Tibial artery (tissue), 4 donors: ENCODE measurements around the gene C11orf71.

Source experiments
- DNase-seq, 2 donors: peaks; one replicate each; pipeline ENCODE4 v3.0.0-alpha.2; 2019
- H3K27ac ChIP-seq, 2 donors: fragments of 200-600 bp; sonication (generic) in 1 of 2; 1 replicate in 1 of 2; 2 replicates in 1 of 2; pipeline ENCODE4 v1.5.1; 2018 to 2019; ENCODE audit warnings: mild to moderate bottlenecking in 1 of 2
- H3K27me3 ChIP-seq, 2 donors: fragments of 200-600 bp; sonication (generic) in 1 of 2; one replicate each; pipeline versions ENCODE4 v1.5.1 to v1.6.0; 2016 to 2019
- H3K36me3 ChIP-seq, 3 donors: fragments of 200-600 bp; sonication (generic) in 2 of 3; one replicate each; pipeline ENCODE4 v1.5.1; 2016 to 2019; ENCODE audit warnings: mild to moderate bottlenecking in 2 of 3
- H3K4me1 ChIP-seq, 4 donors: fragments of 200-600 bp; sonication (generic) in 2 of 4; 1 replicate in 3 of 4; 2 replicates in 1 of 4; pipeline ENCODE4 v1.5.1; 2016 to 2019
- H3K4me3 ChIP-seq, 2 donors: fragments of 200-600 bp; sonication (generic) in 1 of 2; 1 replicate in 1 of 2; 2 replicates in 1 of 2; pipeline ENCODE4 v1.5.1; 2018 to 2019; ENCODE audit warnings: mild to moderate bottlenecking in 2 of 2
- H3K9me3 ChIP-seq, 3 donors: fragments of 200-600 bp; sonication (generic) in 1 of 3; one replicate each; pipeline ENCODE4 v1.5.1; 2016 to 2019
- intact Hi-C: fragments of 100-400 bp; cut with DNase I; formaldehyde crosslinking; loops from one replicate; pipeline ENCODE4 v1.15.0; 2023; ENCODE audit warnings: low total_unique reads
- TF ChIP-seq, protein P1 (sequence below), 2 experiments: fragments of 200-600 bp in 1 of 2; fragments of 450-650 bp in 1 of 2; IDR thresholded peaks; one replicate each; pipeline ENCODE4 v1.5.1; 2017 to 2019; ENCODE audit warnings: antibody characterized with exemption in 2 of 2, mild to moderate bottlenecking in 1 of 2, moderate library complexity in 1 of 2

The C11orf71 gene, protein sequence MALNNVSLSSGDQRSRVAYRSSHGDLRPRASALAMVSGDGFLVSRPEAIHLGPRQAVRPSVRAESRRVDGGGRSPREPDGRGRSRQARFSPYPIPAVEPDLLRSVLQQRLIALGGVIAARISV

DNA sequence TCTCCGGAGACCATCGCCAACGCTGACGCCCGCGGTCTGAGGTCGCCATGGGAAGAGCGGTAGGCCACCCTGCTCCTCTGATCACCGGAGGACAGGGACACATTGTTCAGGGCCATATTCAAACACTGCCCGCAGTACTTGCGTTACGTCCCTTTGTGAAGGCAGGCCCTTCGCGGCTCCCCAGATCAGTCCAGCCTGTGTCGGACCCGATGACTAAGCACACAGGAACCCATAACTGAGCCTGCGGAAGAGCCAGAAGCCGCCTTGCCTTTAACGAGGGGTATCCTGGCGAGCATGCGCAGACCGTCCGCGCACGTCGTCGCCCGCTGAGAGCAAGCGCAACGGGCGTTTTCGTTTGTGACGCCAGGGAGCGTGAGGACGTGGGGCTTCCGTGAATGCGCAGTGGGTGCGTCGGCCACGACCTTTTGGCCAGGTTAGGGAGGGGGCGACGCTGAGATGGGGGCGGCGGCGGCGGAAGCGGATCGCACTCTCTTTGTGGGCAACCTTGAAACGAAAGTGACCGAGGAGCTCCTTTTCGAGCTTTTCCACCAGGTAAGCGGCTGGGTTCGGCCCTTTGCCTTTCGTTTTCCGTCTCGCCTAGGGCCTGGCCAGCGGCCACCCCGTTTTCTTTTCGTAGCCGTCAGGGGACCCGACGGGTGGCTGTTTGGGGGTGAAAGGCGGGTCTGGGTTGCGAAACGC is at the start of gene C11orf71, which contains the start of gene RBM7:
Gene C11orf71, minus strand, starts transcription at position 296 of the 699 bp plus-strand sequence. Its CDS starts 180 bp downstream, at position 116.
Gene RBM7, plus strand, starts transcription at position 451 of the 699 bp plus-strand sequence. Its CDS starts 6 bp downstream, at position 457.
- Histone ChIP-seq H3K4me1 (peaks cover 0 to 51% (median 16%) of the 10 kb centered on the region in 4 donors), H3K27me3 (no peaks in the 10 kb centered on the region), H3K36me3 (peaks cover 0 to 2% (median 0%) of the 10 kb centered on the region in 3 donors), H3K27ac (peak within 1 kb of the TSS; percentile 98 to 99), H3K9me3 (no peaks in the 10 kb centered on the region), H3K4me3 (peak within 1 kb of the TSS; percentile 83 to 91)
- intact Hi-C loops, result loop anchor here (5.0 kb wide), 1 partner anchor 37 kb away; the partner anchor contains the start of gene REXO2
- peak; percentile 97 to 99 for DNase-seq
- TF ChIP-seq, protein P1, sequence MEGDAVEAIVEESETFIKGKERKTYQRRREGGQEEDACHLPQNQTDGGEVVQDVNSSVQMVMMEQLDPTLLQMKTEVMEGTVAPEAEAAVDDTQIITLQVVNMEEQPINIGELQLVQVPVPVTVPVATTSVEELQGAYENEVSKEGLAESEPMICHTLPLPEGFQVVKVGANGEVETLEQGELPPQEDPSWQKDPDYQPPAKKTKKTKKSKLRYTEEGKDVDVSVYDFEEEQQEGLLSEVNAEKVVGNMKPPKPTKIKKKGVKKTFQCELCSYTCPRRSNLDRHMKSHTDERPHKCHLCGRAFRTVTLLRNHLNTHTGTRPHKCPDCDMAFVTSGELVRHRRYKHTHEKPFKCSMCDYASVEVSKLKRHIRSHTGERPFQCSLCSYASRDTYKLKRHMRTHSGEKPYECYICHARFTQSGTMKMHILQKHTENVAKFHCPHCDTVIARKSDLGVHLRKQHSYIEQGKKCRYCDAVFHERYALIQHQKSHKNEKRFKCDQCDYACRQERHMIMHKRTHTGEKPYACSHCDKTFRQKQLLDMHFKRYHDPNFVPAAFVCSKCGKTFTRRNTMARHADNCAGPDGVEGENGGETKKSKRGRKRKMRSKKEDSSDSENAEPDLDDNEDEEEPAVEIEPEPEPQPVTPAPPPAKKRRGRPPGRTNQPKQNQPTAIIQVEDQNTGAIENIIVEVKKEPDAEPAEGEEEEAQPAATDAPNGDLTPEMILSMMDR (IDR thresholded peaks at IDR 0.05), result peak; percentile 4 to 10

DNA sequence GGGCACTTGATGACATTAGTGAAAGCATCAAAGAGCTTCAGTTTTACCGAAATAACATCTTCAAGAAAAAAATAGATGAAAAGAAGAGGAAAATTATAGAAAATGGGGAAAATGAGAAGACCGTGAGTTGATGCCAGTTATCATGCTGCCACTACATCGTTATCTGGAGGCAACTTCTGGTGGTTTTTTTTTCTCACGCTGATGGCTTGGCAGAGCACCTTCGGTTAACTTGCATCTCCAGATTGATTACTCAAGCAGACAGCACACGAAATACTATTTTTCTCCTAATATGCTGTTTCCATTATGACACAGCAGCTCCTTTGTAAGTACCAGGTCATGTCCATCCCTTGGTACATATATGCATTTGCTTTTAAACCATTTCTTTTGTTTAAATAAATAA is 49.5 kb upstream of the C11orf71 start:
- Histone ChIP-seq H3K4me3 (no peak overlapping the region), H3K9me3 (no peaks in the 10 kb centered on the region), H3K4me1 (no peaks in the 10 kb centered on the region), H3K27me3 (no peaks in the 10 kb centered on the region), H3K36me3 (peaks cover 35 to 71% (median 45%) of the 10 kb centered on the region in 3 donors), H3K27ac (no peak overlapping the region)
- no peak for DNase-seq
- TF ChIP-seq, protein P1 (IDR thresholded peaks at IDR 0.05), result no peak
- intact Hi-C loops, result no loop called here

DNA sequence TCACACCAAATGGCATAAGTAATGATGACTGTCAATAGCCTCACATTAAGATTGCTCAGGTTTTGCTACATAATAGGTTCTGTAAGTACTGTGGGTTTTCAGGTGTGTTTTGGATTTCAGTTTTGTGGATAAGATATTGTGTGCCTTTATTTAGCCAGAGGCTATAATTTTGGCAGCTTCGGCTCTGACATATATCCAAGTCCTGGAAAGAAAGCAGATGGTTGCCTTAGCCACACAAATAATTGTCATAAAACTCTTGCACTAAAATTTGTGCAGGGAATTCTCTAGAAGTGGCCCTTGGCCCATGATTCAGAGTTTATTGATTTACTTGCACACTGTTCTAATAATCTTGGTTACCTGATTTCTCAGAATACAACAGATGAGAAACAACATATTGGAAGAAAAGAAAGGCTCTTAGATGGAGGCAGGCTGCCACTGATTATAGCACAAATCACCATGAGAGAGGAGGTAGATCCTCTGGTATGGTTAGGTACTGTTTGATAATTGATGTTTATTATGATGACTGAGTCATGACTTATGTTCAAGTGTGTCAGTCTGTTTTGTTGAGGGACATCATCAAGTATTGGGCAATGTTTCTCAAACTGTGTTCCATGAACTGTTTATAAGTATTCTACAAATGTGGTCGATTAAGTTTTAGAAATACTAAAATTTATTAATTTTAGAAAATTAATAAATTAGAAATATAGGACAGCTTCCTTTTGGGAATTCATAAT is 48.6 kb upstream of the C11orf71 start:
- H3K4me1 ChIP-seq, result peaks cover 0 to 7% (median 0%) of the 10 kb centered on the region in 4 donors
- no peaks in the 10 kb centered on the region for H3K9me3 ChIP-seq
- no peak overlapping the region for H3K4me3 ChIP-seq
- peaks cover 41 to 74% (median 51%) of the 10 kb centered on the region in 3 donors for H3K36me3 ChIP-seq
- no peak overlapping the region for H3K27ac ChIP-seq
- no peaks in the 10 kb centered on the region for H3K27me3 ChIP-seq
- intact Hi-C loops, result no loop called here
- TF ChIP-seq, protein P1 (IDR thresholded peaks at IDR 0.05), result no peak
- no peak for DNase-seq

DNA sequence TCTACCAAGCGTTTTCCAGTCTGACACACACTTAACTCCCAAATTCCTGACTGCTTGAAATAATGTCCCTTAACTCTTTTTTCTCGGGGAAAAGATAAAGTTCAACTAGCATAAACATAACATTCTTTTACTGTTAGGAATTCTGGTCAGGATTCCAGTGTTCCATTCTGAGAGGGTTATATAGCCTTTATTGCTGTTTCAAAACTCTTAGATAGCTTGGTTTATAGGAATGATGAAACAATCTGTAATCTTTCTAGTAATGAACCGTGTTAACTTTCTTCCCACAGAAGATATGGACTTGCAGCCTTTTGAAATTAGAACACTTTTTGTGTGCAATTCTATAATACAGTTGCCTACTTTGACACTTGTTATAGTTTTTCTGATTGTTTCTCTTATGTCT is 47.6 kb upstream of the C11orf71 start:
- peaks cover 0 to 17% (median 0%) of the 10 kb centered on the region in 4 donors for H3K4me1 ChIP-seq

DNA sequence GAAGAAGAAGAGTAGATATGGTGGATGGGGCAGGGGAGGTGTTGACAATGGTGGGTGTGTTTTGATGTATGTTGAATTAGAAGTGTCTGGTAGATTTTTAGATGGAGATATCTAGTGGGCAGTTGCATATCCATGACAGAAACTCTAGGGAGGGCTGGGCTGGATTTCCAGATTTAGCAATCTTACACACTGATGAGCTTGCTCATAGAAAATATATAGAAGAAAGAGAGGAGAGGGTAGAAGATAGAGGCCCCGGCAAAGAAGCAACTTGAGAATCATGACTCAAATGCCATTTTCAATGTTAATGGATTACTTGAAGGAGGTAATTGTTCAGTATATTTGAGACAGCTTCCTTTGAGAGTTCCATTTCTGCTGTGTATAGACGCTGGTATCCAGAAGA is 47.1 kb upstream of the C11orf71 start:
- intact Hi-C loops, result no loop called here
- DNase-seq, result no peak
- TF ChIP-seq, protein P1 (IDR thresholded peaks at IDR 0.05), result no peak
- H3K27ac ChIP-seq, result no peak overlapping the region
- H3K9me3 ChIP-seq, result no peaks in the 10 kb centered on the region
- H3K4me3 ChIP-seq, result no peak overlapping the region
- no peaks in the 10 kb centered on the region for H3K27me3 ChIP-seq
- H3K4me1 ChIP-seq, result peaks cover 0 to 22% (median 0%) of the 10 kb centered on the region in 4 donors
- H3K36me3 ChIP-seq, result peaks cover 35 to 63% (median 42%) of the 10 kb centered on the region in 3 donors

More for the DNA sequence above, 47.6 kb upstream of the C11orf71 start:
- intact Hi-C loops, result no loop called here
- Histone ChIP-seq H3K27me3 (no peaks in the 10 kb centered on the region), H3K9me3 (no peaks in the 10 kb centered on the region), H3K4me3 (no peak overlapping the region), H3K27ac (no peak overlapping the region), H3K36me3 (peaks cover 35 to 67% (median 42%) of the 10 kb centered on the region in 3 donors)
- no peak for DNase-seq
- TF ChIP-seq, protein P1 (IDR thresholded peaks at IDR 0.05), result no peak
